HG03095 (cell line): ENCODE measurements around the gene RAB27B.

Experiments
- ATAC-seq: cut with Tn5 transposase; IDR thresholded peaks from one replicate; pipeline ENCODE4 v1.9.1; 2021; ENCODE audit warnings: moderate library complexity; ENCODE audit not compliant: unreplicated experiment

RAB27B gene

DNA sequence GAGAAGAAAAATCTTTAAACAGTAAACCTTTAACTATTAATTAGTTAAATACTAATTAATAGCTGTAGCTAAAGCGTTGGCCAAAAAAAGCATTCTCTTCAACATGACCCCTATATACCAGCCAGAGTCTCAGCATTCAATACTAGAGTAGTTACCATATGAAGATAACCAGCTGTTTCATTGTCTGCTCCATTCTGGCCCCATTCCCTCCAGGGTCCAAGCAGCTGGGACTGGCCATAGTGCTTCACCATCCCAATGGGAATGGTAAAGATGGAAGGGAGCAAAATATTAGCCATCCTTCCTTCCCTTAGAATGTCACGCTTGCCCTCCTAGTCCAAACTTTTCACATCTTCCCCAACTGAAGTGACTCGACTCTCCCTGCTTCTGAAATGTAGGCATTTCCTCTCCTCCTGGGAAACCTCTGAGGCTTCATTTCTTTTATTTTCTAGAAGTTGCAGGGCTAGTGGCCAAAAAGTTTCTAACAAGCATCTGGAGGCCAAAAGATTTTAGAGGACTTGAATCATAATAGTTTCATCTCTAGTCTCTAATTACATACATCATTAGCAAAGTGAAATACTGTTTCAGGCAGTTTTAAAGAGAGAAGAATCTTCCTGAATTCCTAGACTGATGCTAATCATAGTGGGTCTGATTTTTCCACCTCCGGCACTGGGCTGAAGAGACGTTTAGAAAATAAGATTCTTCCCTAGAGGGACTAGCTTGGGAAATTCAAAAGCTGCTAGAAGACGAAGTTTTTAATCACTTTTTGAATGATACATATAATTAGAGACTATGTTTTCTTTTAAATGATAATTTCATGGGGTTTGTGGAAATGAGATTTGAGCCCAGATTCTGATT is 78.3 kb downstream of the RAB27B start:
- no peak for ATAC-seq

DNA sequence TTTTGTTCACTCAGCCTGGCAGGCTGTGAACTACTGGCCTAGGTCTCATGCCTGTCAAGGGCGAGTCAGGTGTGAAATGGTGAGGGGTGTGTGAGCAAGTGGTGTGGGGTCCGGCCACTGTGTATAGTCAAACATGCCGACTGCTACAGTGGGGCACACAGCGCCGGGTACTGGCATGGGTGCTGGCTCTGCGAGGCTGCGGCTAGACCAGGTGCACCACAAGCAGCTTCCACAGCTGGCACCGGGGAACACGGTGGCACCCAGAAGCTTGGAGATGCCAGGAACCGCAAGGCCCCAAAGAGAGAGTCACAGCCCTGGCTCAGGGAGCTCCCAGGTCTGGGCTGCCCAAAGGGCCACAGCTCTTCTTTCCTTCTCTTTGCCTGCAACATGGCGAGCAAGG is 81.3 kb downstream of the RAB27B start:
- ATAC-seq = no peak

DNA sequence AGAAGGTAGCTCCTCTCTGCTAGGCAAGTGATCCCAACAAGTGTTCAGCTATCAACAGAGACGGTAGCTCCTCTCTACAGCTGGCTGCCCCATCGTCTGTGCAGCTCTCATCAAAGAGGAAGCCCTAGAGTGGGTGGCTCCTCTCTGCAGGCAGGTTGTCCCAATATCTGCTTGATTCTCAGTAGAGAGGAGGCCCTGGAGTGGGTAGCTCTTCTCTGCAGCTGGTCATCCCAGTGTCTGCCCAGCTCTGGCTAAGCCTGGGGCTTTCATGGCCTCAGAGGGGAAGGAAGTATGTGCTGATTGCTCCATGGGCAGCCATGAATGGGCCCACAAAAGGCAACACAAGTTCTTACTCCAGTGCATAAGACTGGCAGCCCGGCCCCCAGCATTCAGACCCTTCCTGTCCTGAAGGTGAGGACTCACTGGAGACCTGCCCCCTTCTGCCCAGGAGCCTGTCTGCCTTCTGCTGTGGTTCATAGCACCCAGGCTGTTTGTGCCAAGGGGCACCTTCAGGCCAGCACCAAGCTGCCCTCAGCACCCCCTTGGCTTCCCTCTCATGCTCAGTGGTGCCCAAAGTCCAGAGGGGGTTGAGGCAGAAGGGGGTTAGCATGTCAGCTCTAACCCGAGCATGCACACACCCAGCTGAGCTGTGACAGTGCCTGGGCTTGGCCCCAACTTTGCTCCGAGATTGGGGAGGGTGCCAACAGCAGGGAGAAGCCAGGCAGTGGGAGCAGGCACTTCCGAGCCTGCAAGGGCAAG is 82.1 kb downstream of the RAB27B start:
- ATAC-seq = no peak

DNA sequence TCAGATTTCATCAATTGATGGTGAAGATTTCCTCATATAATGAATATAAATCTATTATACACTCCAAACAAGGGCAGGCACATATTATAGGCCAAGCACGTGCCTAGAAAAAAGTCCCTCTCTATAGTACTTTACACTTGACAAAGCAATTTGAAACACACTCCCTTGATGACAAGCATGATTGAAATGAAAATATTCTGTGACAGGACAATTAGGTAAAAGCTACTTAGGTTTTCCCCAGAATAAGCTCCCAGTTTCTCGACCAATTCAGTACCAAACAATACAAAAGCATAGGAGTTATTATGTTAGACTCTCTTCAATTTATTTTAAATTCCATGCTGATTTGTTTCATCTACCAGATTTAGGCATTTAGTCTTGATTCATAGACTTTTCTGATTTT is 83.3 kb downstream of the RAB27B start:
- no peak for ATAC-seq

- ATAC-seq = no peak
These were observed 86.5 kb downstream of the RAB27B start for GRCh38 chr18:54914816-54915215.

DNA sequence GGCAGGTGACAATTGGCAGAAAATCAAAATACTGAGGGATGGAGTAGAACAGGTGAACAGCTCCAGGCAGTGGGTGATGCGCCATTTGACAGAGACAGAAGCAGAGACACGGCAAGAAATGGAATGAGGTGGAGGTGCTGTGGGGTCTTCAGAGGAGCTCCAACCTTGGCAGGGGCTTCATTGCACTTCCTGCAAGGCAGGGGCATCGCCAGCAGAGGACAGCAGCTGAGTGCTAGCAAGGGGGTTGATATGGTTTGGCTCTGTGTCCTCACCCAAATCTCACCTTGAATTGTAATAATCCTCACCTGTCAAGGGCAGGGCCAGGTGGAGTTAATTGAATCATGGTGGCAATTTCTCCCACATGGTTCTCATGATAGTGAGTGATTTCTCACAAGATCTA is 88.2 kb downstream of the RAB27B start:
- no peak for ATAC-seq

DNA sequence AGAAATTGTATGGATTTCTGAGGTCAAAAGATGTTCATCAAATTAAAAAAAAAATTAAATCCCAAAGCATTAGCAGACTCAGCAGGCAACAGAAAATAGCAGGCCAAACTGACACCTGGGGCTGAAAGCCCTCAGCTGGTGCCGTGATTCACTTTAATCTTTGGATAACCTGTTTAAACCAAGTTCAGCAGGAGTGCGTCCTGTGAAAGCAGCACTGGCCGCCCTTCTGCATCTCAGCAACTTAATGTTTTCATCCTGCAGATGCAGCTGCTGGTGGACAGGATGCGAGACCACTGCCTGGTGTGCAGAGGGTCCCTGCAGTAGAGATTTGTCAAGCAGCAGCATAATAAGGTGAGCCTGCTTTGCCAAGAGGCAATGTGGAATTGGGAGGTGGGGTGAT is 89.8 kb downstream of the RAB27B start:
- ATAC-seq = no peak

- no peak for ATAC-seq
These were observed 91.1 kb downstream of the RAB27B start for GRCh38 chr18:54919412-54919811.

DNA sequence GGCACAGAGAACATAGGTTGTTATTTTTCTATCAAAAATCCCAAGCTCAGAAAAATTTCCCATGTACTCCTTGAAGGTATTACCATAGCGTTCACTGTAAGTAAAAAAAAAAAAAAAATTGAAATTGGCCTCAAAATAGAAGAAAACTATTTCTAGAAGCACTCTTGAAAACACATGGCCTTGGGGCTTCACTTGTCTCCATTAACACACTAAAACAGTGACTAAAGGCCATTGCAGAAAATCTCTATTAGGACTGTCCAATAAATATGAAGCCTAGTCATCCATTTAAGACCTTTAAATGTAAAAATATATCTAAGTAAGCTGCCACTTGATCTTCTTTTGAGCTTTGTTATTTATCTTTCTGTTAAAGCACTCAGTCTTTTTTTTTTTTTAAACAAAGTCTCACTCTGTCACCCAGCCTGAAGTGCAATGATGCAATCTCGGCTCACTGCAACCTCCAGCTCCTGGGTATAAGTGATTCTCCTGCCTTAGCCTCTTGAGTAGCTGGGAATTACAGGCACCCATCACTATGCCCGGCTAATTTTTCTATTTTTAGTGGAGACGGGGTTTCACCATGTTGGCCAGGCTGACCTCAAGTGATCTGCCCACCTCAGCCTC is 95.2 kb downstream of the RAB27B start:
- ATAC-seq = no peak

DNA sequence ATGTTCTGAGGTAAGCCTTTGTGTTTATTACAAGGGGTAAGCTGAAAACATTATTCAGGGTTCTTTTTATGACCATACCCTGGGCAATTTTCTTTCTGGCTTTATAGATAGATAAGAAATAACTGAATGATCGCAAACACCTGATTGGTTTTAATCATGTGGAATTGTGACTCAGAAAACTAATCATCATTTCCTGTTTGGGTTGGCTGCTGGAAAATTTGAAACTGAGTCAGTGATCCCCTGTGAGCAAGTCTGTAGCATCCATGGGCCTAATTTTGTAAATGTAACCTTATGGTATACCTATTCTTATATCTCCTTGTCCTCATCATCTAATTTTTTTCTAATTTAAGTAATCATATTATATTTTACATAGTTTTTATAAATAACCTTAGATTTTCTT is 96.7 kb downstream of the RAB27B start:
- ATAC-seq = no peak

GRCh38 chr18:54926593-54927325 is 98.5 kb downstream of the RAB27B start:
- ATAC-seq = no peak

DNA sequence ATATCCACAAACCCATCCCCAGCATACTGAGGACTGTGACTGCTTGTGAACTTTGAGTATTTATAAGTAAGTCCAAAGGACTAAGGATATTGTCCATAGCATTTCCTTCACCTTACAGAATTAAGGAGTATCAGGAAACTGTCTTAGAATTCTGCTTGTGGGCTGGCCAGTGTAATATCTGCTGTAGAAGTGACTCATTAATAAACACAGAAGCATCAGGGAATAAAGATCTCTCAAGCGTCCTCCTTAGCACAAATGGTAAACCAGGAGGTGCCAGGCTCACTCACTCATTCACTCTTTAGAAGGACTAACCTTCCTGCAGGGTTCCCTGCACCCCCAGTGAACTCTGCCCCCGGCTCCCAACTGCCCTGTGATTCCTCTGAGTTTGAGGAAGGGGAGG is 100.0 kb downstream of the RAB27B start:
- ATAC-seq = no peak

DNA sequence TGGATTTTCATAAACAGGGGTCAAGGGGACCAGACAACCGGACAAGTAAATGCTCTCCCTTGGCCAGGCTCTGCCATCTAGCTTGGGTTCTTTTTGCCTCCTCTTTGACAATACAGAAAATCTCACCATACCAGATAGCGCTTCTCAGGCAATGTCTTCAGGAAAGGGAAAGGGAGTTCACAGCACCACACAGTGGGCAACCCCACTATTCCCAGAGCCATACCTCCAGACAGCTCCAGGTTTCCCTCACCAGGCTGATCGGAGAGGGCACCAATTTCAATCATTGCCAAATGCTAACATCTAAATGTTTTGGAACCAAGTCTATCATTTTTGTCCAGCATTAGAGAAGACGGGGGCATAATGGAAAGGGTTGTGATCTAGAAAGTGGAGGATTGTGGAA is 102.9 kb downstream of the RAB27B start:
- ATAC-seq = no peak

DNA sequence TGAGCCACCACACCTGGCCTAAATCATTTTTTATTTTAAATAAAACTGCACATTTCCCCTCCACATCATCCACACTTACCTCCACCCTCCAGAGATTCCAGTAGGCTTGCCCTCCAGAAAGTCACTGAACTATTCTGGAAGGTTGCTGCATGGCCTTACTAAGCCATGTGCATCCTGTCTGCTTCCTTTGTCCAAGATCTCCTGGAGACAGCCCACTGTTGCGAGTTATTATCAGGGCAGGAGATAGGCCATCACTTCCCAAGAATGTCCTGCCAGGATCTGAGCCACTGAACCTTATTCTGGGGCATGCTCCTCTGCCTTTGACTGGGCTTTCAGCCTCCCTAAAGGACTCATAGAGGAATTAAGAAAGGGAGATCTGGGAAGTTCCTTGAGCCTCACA is 104.2 kb downstream of the RAB27B start:
- no peak for ATAC-seq

DNA sequence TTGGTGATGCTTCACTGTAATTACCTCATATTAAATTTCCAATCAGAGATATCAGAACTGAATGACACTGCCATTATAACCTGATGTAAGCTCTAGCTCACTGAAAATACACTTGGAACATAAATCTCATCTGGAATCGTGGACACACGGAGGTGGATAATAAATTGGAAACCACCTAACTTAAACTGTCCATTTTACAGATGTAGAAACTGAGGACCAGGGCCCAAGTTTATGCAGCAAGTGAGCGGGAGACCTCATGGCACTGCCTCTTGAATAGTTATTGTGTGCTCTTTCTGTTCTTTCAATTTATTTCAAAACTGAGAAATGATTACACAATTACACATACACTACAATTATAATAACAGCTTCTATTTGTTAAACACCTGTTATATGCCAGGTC is 110.2 kb downstream of the RAB27B start:
- no peak for ATAC-seq

DNA sequence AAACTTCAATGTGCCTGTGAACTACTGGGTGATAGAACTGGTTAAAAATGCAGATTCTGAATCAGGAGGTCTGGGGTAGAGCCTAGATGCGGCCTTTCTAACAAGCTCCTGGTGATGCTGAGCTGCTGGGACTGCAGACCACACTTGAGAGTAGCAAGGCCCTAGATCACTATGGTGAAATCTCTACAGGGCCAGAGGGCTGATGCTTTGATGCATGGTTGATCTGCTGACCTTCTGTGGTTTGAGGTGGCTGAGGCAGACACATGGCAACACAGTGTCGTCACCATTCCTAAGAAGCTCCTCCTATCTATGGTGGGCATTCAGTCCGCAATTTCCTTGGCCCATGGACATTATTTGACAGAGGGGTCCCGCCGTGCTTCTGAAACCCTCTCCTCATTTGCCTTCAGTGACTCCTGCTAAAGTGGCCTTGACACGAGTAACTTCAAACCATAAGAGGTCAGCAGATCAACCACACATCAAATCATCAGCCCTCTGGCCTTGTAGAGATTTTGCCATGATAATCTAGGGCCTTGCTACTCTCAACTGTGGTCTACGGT is 111.2 kb downstream of the RAB27B start:
- ATAC-seq = no peak

DNA sequence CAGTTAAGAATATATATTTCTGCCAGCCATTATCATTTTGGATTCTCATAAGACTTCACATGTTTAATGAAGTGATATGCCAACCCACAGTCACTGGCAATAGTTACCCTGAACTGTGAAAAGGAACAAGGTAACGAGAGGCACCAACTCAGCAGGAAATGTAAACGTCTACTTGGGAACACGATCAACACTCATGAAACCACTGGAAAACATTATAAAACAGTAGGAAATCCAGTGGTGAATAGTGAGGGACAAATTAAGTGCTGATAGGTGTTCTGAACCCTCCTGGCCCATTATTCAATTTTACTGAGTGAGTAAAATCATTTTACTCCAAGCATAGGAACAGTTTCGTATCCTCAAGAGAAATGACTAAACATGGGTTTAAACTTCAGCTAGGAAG is 113.9 kb downstream of the RAB27B start:
- no peak for ATAC-seq

DNA sequence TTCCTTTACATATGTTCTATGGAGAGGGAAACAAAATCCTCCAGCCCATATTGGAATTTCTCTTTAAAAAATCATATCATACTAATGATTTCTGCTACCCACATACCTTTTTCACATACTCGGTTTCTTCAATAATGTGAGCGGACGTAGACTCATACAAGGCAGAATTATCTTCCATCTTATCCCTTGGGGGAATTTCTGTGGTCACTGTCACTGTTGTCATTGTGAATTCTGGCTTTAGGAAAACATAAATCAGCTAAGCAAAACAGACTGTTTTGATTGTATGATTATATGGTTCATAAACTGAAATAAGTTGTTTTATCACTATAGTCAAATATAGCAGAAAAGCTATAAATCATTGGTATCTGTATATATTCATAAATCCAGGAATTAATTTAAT is 114.3 kb downstream of the RAB27B start:
- ATAC-seq = no peak
